Left cardiac atrium (tissue), 2 donors: Measurements from ENCODE around the gene SDC3. TPM values are rescaled to one million over a fixed set of nuclear protein-coding genes. Genes with fewer than 3 reads are reported as not detected.

Experiments
- total RNA-seq, 2 donors: library from RNA; stranded (reverse); fragmentation: NEBNext Ultra II Directional; extraction: Animal tissue kit (Norgen Biotek cat#: 25700); gene quantifications; one replicate each; pipeline ENCODE4 v1.2.1, GENCODE V29; 2021
- donor health status: DM: no; HTN: yes; CAD: no; lungs with severe emphysema.
- donor health status: DM: yes; HTN: yes; CAD: no.

Gene SDC3
- total RNA-seq, 2 donors from 2014 or later, result 38.8 to 39.3 TPM

Other genes with a start within 250 kb of the SDC3 start
- gene MATN1, start 185.2 kb downstream of the SDC3 start, total RNA-seq, result not detected
- gene LAPTM5, start 151.0 kb downstream of the SDC3 start, total RNA-seq, result 10 to 100 TPM; 44.7 to 68.1 TPM
- gene PUM1, start 157.0 kb upstream of the SDC3 start, total RNA-seq, result 10 to 100 TPM; 71.3 to 75.1 TPM